Keratinocyte (primary cell): ENCODE results near the gene ZER1. TPM values are rescaled to one million over a fixed set of nuclear protein-coding genes. Genes with fewer than 3 reads are reported as not detected.
A peak's percentile ranks its signal among the peaks of the same experiment; 100 is the strongest.

Experiments used
- DNase-seq: peaks from one replicate; pipeline ENCODE4 v3.0.0-alpha.2; 2011; ENCODE audit warnings: low read depth, missing footprints, low spot score
- FAIRE-seq: peaks from 2 replicates; lab custom pipeline; 2011; peaks lifted over from hg19 to GRCh38; lab: Jason Lieb, UNC
- H2AFZ ChIP-seq: 2 replicates; pipeline ENCODE4 v1.6.0; 2012; ENCODE audit warnings: low read length, control low read depth, inconsistent platforms; ENCODE audit not compliant: control insufficient read depth
- H3K27ac ChIP-seq: 2 replicates; pipeline ENCODE4 v1.5.1; 2011; ENCODE audit warnings: low read length; ENCODE audit not compliant: control insufficient read depth, insufficient read depth
- H3K27me3 ChIP-seq: 3 replicates; pipeline ENCODE4 v1.6.0; 2011; ENCODE audit warnings: low read length; ENCODE audit not compliant: control insufficient read depth, insufficient read depth; ENCODE audit errors: extremely low read depth
- H3K36me3 ChIP-seq, 2 experiments: 2 replicates in 1 of 2; 3 replicates in 1 of 2; pipeline ENCODE4 v1.5.1; 2011; ENCODE audit warnings: low read length in 2 of 2, mild to moderate bottlenecking in 1 of 2; ENCODE audit not compliant: control insufficient read depth in 2 of 2, insufficient read depth in 2 of 2; ENCODE audit errors: extremely low read depth in 1 of 2
- H3K4me1 ChIP-seq: 3 replicates; pipeline ENCODE4 v1.5.1; 2011; ENCODE audit warnings: low read length; ENCODE audit not compliant: control insufficient read depth, insufficient read depth; ENCODE audit errors: extremely low read depth
- H3K4me2 ChIP-seq: 3 replicates; pipeline ENCODE4 v1.6.0; 2011; ENCODE audit warnings: low read depth, low read length; ENCODE audit not compliant: control insufficient read depth, insufficient read depth; ENCODE audit errors: extremely low read depth
- H3K4me3 ChIP-seq, 3 experiments: fragments of 200-600 bp in 1 of 3; sonication (generic) in 1 of 3; 2 replicates in 2 of 3; 3 replicates in 1 of 3; pipeline ENCODE4 v1.5.1; 2011 to 2016; ENCODE audit warnings: low read length in 3 of 3, mild to moderate bottlenecking in 3 of 3, control low read depth in 2 of 3, inconsistent platforms in 1 of 3, low read depth in 1 of 3, mixed read lengths in 1 of 3, mixed run types in 1 of 3, moderate library complexity in 1 of 3; ENCODE audit not compliant: control insufficient read depth in 2 of 3, insufficient read depth in 2 of 3; ENCODE audit errors: extremely low read depth in 1 of 3
- H3K79me2 ChIP-seq: 2 replicates; pipeline ENCODE4 v1.6.0; 2012; ENCODE audit warnings: low read length; ENCODE audit not compliant: control insufficient read depth, insufficient read depth
- H3K9ac ChIP-seq: 3 replicates; pipeline ENCODE4 v1.6.0; 2011; ENCODE audit warnings: low read length; ENCODE audit not compliant: control insufficient read depth, insufficient read depth; ENCODE audit errors: extremely low read depth
- H3K9me1 ChIP-seq: 3 replicates; pipeline ENCODE4 v1.6.0; 2011; ENCODE audit warnings: low read length; ENCODE audit not compliant: control insufficient read depth, insufficient read depth; ENCODE audit errors: extremely low read depth
- H3K9me3 ChIP-seq: 2 replicates; pipeline ENCODE4 v1.5.1; 2012; ENCODE audit warnings: low read depth, low read length; ENCODE audit not compliant: control insufficient read depth
- H4K20me1 ChIP-seq: 3 replicates; pipeline ENCODE4 v1.6.0; 2011; ENCODE audit warnings: low read length; ENCODE audit not compliant: control insufficient read depth, insufficient read depth; ENCODE audit errors: extremely low read depth
- EZH2 ChIP-seq: IDR thresholded peaks from one replicate; pipeline ENCODE4 v1.6.1; 2012; ENCODE audit warnings: inconsistent platforms, mild to moderate bottlenecking, low read length, moderate library complexity
- dilution Hi-C: fragments of 300-500 bp; cut with MboI; formaldehyde crosslinking; loops from one replicate; pipeline ENCODE4 v1.7.0; 2020; ENCODE audit warnings: low sequenced_read_pairs; ENCODE audit not compliant: extremely low pct_ligation_motif_present
- polyA minus RNA-seq, 3 experiments: library from RNA; depleted of rRNA, polyadenylated mRNA; stranded (reverse); fragments of >200 nt; gene quantifications; 1 replicate in 1 of 3; 2 replicates in 1 of 3; 3 replicates in 1 of 3; pipeline ENCODE4 v1.2.3, GENCODE V29; 2011
- polyA plus RNA-seq, 5 experiments: library from polyadenylated mRNA; depleted of rRNA in 3 of 5; stranded (reverse) in 3 of 5; stranded (forward) in 1 of 5; unstranded in 1 of 5; fragments of >200 nt; gene quantifications; 1 replicate in 1 of 5; 2 replicates in 3 of 5; 3 replicates in 1 of 5; pipeline versions ENCODE4 v1.2.1 to v1.2.3, GENCODE V29; 2011 to 2012; ENCODE audit warnings: missing spikeins in 2 of 5, low read depth in 1 of 5, low replicate concordance in 1 of 5
- TF ChIP-seq, protein P1 (sequence below), 3 experiments: IDR thresholded peaks in 1 of 3; conservative IDR thresholded peaks in 1 of 3; optimal IDR thresholded peaks in 1 of 3; 2 replicates in 2 of 3; 3 replicates in 1 of 3; pipeline versions ENCODE3 to v1.5.1; 2011; ENCODE audit warnings: low read length in 3 of 3, mild to moderate bottlenecking in 3 of 3, moderate library complexity in 2 of 3, control low read depth in 1 of 3, inconsistent platforms in 1 of 3; ENCODE audit not compliant: insufficient read depth in 2 of 3; ENCODE audit errors: extremely low read depth in 1 of 3

The ZER1 gene
- polyA plus RNA-seq (14.9 to 25.4 TPM (median 19.6 TPM) in 3 replicates), polyA minus RNA-seq (33.3 to 92.4 TPM (median 48.9 TPM) in 3 replicates)
- polyA plus RNA-seq (2011; ENCODE audit: low read depth), result 8.4 TPM
- 19.1 and 36.7 TPM in 2 replicates for polyA plus RNA-seq (2011; cell fraction: cytosol; rRNA removed)
- 27.6 and 28.0 TPM in 2 replicates for polyA plus RNA-seq (2011; cell fraction: nucleus; rRNA removed)
- 17.5 and 23.7 TPM in 2 replicates for polyA plus RNA-seq (2012; ENCODE audit: low replicate concordance)
- 38.8 TPM for polyA minus RNA-seq (2011; cell fraction: cytosol; rRNA and poly(A)+ RNA removed)
- 21.7 and 23.7 TPM in 2 replicates for polyA minus RNA-seq (2011; cell fraction: nucleus; rRNA and poly(A)+ RNA removed)

DNA sequence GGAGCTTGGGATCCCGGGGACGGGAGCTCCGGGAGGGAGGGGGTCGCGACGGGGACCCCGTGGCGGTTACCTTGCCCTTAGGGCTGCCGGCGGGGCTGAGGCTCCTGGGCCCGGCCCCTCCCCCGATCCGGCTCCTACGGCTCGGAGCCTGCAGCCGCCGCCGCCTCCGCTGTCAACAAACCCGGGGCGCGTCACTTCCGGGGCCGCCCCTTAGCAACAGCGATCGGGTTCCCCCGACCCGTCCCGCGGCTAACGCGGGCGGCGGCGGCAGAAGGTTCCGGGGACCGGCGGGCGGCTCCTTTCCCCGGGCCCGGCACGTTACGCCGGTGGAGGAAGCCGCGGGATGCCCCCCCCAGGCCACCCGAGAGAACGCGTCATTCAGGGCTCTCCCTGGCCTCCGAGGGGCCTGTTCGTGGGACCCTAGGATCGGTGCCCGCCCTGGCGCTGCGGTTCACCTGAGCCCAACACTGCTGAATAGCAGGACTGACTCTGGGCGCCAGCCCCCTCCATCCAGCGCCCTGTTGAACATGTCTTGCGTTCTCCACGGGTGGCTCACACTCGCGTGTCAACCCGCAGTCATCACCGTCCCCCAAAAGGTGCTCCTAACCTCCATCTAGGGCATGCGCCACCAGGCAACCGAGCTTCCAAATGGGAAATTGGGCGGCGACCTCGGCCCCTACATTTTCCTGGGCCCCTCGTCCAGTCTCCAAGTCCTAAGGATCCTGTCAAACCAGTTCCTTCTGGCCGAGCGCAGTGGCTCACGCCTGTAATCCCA, at the start of gene ZER1:
Gene ZER1, minus strand, starts transcription at position 183 of the 775 bp plus-strand sequence. CDS start 16,362 bp downstream, outside the sequence.
- Histone ChIP-seq H3K4me3 (peak within 1 kb of the TSS; percentile 84 to 88 (median 86)), H3K36me3 (peaks cover 0 to 4% of the 10 kb centered on the region in 2 experiments), H3K9ac (peak within 1 kb of the TSS; percentile 83), H3K9me3 (no peaks in the 10 kb centered on the region), H4K20me1 (no peaks in the 10 kb centered on the region), H3K4me2 (peak within 1 kb of the TSS; percentile 97), H3K27ac (peak within 1 kb of the TSS; percentile 91), H3K4me1 (peaks cover 8% of the 10 kb centered on the region), H3K79me2 (peaks cover 14% of the 10 kb centered on the region), H3K9me1 (no peaks in the 10 kb centered on the region), H3K27me3 (no peaks in the 10 kb centered on the region), H2AFZ (peak within 1 kb of the TSS; percentile 98)
- dilution Hi-C loops, result no loop called here
- TF ChIP-seq, protein P1, sequence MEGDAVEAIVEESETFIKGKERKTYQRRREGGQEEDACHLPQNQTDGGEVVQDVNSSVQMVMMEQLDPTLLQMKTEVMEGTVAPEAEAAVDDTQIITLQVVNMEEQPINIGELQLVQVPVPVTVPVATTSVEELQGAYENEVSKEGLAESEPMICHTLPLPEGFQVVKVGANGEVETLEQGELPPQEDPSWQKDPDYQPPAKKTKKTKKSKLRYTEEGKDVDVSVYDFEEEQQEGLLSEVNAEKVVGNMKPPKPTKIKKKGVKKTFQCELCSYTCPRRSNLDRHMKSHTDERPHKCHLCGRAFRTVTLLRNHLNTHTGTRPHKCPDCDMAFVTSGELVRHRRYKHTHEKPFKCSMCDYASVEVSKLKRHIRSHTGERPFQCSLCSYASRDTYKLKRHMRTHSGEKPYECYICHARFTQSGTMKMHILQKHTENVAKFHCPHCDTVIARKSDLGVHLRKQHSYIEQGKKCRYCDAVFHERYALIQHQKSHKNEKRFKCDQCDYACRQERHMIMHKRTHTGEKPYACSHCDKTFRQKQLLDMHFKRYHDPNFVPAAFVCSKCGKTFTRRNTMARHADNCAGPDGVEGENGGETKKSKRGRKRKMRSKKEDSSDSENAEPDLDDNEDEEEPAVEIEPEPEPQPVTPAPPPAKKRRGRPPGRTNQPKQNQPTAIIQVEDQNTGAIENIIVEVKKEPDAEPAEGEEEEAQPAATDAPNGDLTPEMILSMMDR (optimal IDR thresholded peaks at IDR 0.05 in 1 of 3, IDR thresholded peaks at IDR 0.05 in 1 of 3, conservative IDR thresholded peaks at IDR 0.05 in 1 of 3; ENCODE audit: extremely low read depth in 1 of 3, insufficient read depth in 2 of 3, low read length in 3 of 3), result no peak
- no peak for TF ChIP-seq EZH2
- DNase-seq (no peak), FAIRE-seq (no peak)

DNA sequence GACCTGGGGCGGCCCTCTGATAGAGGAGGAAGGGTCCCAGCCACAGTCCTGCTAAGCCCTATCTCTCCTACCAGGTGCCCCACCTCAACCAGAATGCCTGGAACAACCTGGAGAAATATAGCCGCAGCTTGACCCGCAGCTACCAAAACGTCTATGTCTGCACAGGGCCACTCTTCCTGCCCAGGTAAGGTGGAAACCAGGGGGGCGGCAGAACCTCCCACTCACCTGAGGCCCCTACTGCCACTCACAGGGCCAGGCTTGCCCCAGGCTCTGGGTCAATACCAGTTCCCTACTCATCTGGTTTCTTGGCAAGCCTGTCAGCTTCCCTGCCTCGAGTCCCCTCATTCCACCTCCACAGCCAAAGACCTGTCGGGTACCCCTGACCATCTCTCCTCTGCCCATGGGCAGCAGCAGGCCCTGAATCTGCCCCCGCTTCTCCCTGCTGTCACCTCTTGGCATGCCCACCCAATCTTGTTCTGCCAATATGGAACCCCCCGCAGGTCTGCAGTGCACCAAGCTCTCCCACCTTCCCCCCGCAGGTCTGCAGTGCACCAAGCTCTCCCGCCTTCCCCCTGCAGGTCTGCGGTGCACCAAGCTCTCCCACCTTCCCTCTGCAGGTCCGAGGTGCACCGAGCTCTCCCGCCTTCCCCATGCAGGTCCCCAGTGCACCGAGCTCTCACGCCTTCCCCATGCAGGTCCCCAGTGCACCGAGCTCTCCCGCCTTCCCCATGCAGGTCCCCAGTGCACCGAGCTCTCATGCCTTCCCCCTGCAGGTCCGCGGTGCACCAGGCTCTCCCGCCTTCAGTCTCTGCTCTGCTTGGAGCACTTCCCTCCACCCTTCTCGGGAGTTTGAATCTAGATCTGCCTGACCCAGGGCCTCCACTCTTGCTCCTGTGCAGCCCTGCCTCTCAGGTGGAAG, 49.2 kb upstream of the ZER1 start:
- TF ChIP-seq, protein P1 (optimal IDR thresholded peaks at IDR 0.05 in 1 of 3, IDR thresholded peaks at IDR 0.05 in 1 of 3, conservative IDR thresholded peaks at IDR 0.05 in 1 of 3; ENCODE audit: extremely low read depth in 1 of 3, insufficient read depth in 2 of 3, low read length in 3 of 3), result no peak
- no peak for TF ChIP-seq EZH2
- no peaks in the 10 kb centered on the region for H3K79me2 ChIP-seq
- no peak overlapping the region for H3K27ac ChIP-seq
- peaks cover 24 to 40% of the 10 kb centered on the region in 2 experiments for H3K36me3 ChIP-seq
- FAIRE-seq (no peak), DNase-seq (no peak)
- dilution Hi-C loops, result no loop called here
- H4K20me1 ChIP-seq, result peaks cover 7% of the 10 kb centered on the region
- no peaks in the 10 kb centered on the region for H3K9me3 ChIP-seq
- no peak overlapping the region for H3K4me2 ChIP-seq
- no peak overlapping the region for H3K9ac ChIP-seq
- H3K27me3 ChIP-seq, result no peaks in the 10 kb centered on the region
- H3K9me1 ChIP-seq, result no peaks in the 10 kb centered on the region
- no peak overlapping the region for H2AFZ ChIP-seq
- no peak overlapping the region for H3K4me3 ChIP-seq
- peaks cover 11% of the 10 kb centered on the region for H3K4me1 ChIP-seq
